Tibial artery (tissue), 4 donors: ENCODE results near the gene TDRD9.
"Not testable (repeated sequence)": the region's sequence is repeated elsewhere in the genome, so short reads cannot be mapped to it uniquely, and the experiment has no call there.

Experiments used
- DNase-seq, 2 donors: peaks; one replicate each; pipeline ENCODE4 v3.0.0-alpha.2; 2019
- H3K27ac ChIP-seq, 2 donors: fragments of 200-600 bp; sonication (generic) in 1 of 2; 1 replicate in 1 of 2; 2 replicates in 1 of 2; pipeline ENCODE4 v1.5.1; 2018 to 2019; ENCODE audit warnings: mild to moderate bottlenecking in 1 of 2
- H3K27me3 ChIP-seq, 2 donors: fragments of 200-600 bp; sonication (generic) in 1 of 2; one replicate each; pipeline versions ENCODE4 v1.5.1 to v1.6.0; 2016 to 2019
- H3K36me3 ChIP-seq, 3 donors: fragments of 200-600 bp; sonication (generic) in 2 of 3; one replicate each; pipeline ENCODE4 v1.5.1; 2016 to 2019; ENCODE audit warnings: mild to moderate bottlenecking in 2 of 3
- H3K4me1 ChIP-seq, 4 donors: fragments of 200-600 bp; sonication (generic) in 2 of 4; 1 replicate in 3 of 4; 2 replicates in 1 of 4; pipeline ENCODE4 v1.5.1; 2016 to 2019
- H3K4me3 ChIP-seq, 2 donors: fragments of 200-600 bp; sonication (generic) in 1 of 2; 1 replicate in 1 of 2; 2 replicates in 1 of 2; pipeline ENCODE4 v1.5.1; 2018 to 2019; ENCODE audit warnings: mild to moderate bottlenecking in 2 of 2
- H3K9me3 ChIP-seq, 3 donors: fragments of 200-600 bp; sonication (generic) in 1 of 3; one replicate each; pipeline ENCODE4 v1.5.1; 2016 to 2019
- CTCF ChIP-seq, 2 experiments: fragments of 200-600 bp in 1 of 2; fragments of 450-650 bp in 1 of 2; IDR thresholded peaks; one replicate each; pipeline ENCODE4 v1.5.1; 2017 to 2019; ENCODE audit warnings: antibody characterized with exemption in 2 of 2, mild to moderate bottlenecking in 1 of 2, moderate library complexity in 1 of 2
- intact Hi-C: fragments of 100-400 bp; cut with DNase I; formaldehyde crosslinking; loops from one replicate; pipeline ENCODE4 v1.15.0; 2023; ENCODE audit warnings: low total_unique reads

The TDRD9 gene

GRCh38 chr14:103966631-103967030 lies 38.4 kb downstream of the TDRD9 start:
- no peak overlapping the region for H3K27ac ChIP-seq
- no peaks in the 10 kb centered on the region for H3K4me1 ChIP-seq
- H3K4me3 ChIP-seq: no peak overlapping the region
- H3K9me3 ChIP-seq: no peaks in the 10 kb centered on the region
- H3K27me3 ChIP-seq: peaks cover 0 to 14% of the 10 kb centered on the region in 2 donors
- intact Hi-C loops: no loop called here
- no peak for DNase-seq
- H3K36me3 ChIP-seq: no peaks in the 10 kb centered on the region
- no peak for TF ChIP-seq CTCF (IDR thresholded peaks at IDR 0.05)

DNA sequence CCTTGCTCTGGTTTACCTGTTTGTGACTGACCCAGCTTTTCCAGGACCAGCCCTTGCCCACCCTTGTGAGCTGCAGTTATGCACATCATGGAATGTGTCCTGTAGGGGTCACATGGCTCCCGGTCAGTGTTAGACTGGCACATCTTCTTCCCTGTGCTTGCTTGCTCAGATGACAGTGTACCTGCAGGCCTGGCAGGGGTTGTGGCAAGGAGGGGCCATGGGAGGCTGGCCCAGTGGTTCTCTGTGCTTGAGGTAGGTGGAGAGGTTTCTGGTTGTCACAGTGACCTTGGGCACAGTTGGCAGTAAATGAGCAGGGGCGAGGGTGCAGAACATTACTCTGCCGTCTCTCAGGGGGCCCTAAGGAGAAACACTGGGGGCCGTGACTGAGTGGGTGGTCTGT lies 41.7 kb downstream of the TDRD9 start:
- DNase-seq: no peak
- peaks cover 0 to 11% of the 10 kb centered on the region in 2 donors for H3K27me3 ChIP-seq
- no peaks in the 10 kb centered on the region for H3K36me3 ChIP-seq
- H3K9me3 ChIP-seq: no peaks in the 10 kb centered on the region
- H3K4me1 ChIP-seq: no peaks in the 10 kb centered on the region
- no peak overlapping the region for H3K4me3 ChIP-seq
- intact Hi-C loops: no loop called here
- no peak overlapping the region for H3K27ac ChIP-seq
- TF ChIP-seq CTCF (IDR thresholded peaks at IDR 0.05): no peak

DNA sequence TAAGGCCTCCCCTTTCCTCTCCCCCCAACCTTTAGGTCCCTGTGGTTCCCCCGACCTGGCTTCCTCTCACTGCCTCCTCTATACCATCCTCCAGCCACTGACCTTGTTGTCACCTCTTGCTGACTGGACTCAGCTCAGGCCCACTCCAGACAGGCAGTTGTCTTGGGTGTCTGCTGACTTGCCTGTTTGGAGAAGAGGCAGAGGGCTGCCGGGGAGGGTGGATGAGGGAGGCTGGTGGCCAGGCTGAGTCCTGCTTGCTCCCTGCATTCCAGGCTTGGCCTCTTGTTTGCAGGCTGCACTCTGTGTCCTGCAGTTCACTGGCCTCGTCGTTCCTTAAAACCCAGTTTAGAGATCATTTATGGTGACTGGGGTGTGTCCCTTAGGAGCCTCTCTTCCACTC lies 45.1 kb downstream of the TDRD9 start:
- Histone ChIP-seq H3K4me1 (no peaks in the 10 kb centered on the region), H3K27ac (no peak overlapping the region), H3K36me3 (no peaks in the 10 kb centered on the region), H3K4me3 (no peak overlapping the region), H3K9me3 (no peaks in the 10 kb centered on the region), H3K27me3 (peaks cover 0 to 8% of the 10 kb centered on the region in 2 donors)
- no peak for DNase-seq
- TF ChIP-seq CTCF (IDR thresholded peaks at IDR 0.05): no peak
- intact Hi-C loops: no loop called here

DNA sequence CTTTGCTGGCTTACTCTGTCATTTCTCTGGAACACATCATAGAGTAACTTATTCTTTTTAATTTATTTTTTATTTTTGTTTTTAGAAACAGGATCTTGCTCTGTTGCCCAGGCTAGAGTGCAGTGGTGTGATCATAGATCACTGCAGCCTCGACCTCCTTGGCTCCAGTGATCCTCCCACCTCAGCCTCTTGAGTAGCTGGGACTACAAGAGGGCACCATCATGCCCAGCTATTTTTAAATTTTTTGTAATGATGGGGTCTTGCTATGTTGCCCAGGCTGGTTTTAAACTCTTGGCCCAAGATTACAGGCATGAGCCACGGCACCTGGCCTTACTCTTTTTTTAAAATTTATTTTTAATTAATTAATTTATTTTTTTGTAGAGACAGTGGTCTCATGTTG lies 46.3 kb downstream of the TDRD9 start:
- no peak for TF ChIP-seq CTCF (IDR thresholded peaks at IDR 0.05)
- intact Hi-C loops: no loop called here
- H3K4me1 ChIP-seq: no peaks in the 10 kb centered on the region
- no peaks in the 10 kb centered on the region for H3K36me3 ChIP-seq
- no peak overlapping the region for H3K4me3 ChIP-seq
- peaks cover 0 to 10% of the 10 kb centered on the region in 2 donors for H3K27me3 ChIP-seq
- H3K9me3 ChIP-seq: no peaks in the 10 kb centered on the region
- no peak overlapping the region for H3K27ac ChIP-seq
- DNase-seq: no peak

- H3K4me3 ChIP-seq, intact Hi-C loops, H3K9me3 ChIP-seq, H3K27me3 ChIP-seq, H3K4me1 ChIP-seq, H3K36me3 ChIP-seq, H3K27ac ChIP-seq: not testable (repeated sequence)
- TF ChIP-seq CTCF (IDR thresholded peaks at IDR 0.05): peak; percentile 53 to 61
- peak in 1 of 2 donors; percentile 43 for DNase-seq
Measured at GRCh38 chr14:103980623-103981238, 52.5 kb downstream of the TDRD9 start.

- Histone ChIP-seq H3K27me3 (peaks cover 0 to 4% of the 10 kb centered on the region in 2 donors), H3K36me3 (no peaks in the 10 kb centered on the region), H3K4me1 (no peaks in the 10 kb centered on the region), H3K27ac (no peak overlapping the region), H3K4me3 (no peak overlapping the region), H3K9me3 (peaks cover 0 to 6% (median under 1%) of the 10 kb centered on the region in 3 donors)
- intact Hi-C loops: no loop called here
- DNase-seq: no peak
- no peak for TF ChIP-seq CTCF (IDR thresholded peaks at IDR 0.05)
Measured at GRCh38 chr14:103984196-103984595, 55.9 kb downstream of the TDRD9 start.
